ENCODE measurements around the gene TXNRD2.
"Not testable (repeated sequence)": the region's sequence is repeated elsewhere in the genome, so short reads cannot be mapped to it uniquely, and the experiment has no call there.

Gene TXNRD2

DNA sequence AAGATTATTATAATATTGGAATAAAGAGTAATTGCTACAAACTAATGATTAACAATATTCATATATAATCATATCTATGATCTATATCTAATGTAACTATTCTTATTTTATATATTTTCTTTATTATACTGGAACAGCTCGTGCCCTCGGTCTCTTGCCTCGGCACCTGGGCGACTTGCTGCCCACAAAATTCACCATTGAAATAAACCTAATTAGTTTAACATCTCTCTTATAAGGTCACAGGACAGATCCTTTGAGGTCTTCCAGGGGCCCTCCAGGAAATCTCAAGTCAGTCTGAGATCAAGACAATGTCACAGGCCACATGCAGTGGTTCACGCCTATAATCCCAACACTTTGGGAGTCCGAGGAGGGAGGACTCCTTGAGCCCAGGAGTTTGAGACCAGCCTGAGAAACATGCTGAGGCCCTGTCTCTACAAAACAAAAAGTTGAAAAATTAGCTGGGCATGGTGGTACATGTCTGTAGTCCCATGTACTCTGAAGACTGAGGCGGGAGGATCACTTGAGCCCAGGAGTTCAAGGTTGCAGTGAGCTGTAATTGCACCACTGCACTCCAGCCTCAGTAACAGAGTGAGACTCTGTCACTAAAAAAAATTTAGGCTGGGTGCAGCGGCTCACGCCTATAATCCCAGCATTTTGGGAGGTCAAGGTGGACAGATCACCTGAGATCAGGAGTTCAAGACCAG is 6.6 kb upstream of the TXNRD2 start:
- no peak for DNase-seq (ENCODE audit: low spot score)

DNA sequence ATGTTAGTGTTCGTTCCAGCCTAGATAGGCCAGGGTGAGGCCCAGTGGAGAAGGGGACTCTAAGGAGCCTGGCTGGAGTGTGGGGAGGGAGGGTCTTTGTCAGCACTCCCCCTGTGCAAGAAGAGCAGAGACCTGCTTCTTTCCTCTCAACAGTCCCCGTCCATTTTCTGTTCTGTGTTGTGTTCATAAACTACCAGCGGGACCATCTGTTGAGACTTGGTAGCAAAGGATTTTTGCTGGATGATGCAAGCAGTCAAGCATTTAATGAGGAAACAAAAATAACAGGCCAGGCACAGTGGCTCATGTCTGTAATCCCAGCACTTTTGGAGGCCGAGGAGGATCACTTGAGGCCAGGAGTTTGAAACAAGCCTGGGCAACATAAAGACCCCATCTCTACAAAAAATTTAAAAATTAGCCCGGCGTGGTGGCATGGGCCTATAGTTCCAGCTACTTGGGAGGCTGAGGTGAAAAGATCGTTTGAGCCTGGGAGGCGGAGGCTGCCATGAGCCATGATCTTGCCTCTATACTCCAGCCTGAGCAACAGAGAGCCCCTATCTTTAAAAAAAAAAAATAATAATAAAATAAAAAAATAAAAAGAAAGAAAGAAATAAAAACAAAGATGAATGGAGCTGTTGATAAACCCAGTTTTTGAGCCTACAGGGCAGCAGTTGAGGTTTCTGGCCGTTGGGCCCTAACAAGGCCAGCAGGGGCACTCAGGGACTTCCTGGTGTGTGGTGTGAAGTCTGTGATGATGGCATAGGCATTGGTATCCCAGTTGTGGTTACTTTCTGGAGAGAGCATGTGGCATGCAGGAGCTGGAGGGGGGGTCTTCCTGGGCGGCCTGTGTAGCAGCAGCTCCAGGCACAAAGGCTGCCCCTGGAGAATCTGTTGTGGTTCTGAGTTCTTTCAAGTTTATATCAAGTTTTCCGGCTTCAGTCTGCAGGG is 1.7 kb upstream of the TXNRD2 start:
- peak; percentile 94 for DNase-seq (ENCODE audit: low spot score)

DNA sequence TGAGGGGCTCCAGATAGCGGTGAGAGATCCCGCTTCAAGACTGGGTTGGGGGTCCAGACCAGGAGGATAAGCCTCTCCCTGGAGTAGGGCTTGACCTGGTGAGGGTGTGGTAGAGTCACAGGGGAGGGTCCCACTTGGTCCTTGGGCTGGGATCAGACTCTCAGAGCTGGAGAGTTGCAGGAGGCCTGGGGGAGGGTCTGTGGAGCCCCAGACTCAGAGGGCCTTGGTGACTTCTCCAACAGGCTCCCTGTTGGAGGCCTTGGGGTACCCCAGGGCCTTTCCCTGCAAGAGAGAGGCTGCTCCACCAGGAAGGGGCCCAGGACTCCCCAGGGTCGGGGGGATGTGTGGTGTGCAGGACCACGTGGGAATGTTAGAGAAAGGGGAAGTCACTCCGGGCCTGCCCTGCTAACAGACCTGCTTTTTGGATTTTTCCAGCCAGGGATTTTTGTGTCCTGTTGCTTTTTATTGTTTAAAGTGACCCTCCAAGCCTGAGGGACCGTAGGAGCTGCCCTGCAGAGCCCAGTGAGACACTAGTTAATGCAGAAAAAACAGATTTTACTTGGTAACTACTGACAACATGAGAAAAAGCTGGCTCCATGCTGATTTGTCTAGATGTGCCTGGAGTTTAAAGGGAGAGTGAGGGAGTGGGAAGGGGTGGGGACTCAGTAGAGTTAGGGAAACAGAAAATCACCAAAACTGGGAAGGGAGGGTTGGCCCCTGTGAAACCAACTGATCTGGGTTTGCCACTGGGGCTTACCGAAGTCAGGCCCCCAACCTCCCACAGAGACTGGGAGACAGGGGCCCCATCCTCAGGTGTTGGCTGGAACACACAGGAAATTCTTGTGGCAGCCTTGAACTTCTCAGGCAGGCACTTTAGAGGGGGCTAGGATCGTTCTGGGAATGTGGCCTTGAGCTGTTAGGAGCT is 801 bp upstream of the TXNRD2 start:
- peak; percentile 63 for DNase-seq (ENCODE audit: low spot score)

DNA sequence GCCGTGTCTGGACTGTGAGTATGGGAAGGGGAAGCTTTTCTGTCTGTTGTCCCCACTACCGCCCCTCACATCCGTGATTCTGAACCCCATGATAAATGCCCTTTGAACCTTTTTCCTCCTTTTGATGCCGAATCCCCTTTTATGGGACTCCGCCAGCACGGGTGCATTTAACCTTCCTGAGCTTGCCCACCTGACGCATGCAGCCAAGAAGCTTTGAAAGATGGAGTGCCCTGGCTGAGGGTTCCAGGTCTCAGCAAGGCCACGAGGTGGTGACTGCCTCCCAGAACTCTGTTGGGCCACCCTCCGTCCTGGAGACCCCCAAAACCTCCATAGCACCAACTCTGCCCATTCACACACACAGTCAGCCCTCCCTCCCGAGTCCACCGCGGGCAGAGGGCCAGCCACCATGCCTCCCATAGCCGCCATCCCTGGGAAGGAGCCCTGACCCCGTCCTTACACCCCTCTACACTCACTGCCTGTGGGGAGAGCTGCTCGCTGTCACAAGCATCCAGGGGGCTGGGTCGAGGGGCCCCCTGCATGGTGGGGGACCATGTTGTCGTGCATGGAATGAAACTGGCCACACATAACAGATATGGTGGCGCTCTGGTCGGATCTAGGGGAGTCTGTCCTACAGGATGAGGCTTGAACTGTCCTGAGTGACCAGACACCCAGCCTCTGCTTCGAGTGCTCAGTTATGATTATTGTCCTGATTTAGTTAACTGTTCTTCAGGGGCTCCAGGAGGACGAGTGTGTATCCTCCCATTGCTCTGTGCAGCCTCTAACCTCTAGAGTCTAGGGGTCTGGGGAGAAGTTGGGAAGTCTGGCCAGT is 868 bp downstream of the TXNRD2 start:
- no peak for DNase-seq (ENCODE audit: low spot score)

DNA sequence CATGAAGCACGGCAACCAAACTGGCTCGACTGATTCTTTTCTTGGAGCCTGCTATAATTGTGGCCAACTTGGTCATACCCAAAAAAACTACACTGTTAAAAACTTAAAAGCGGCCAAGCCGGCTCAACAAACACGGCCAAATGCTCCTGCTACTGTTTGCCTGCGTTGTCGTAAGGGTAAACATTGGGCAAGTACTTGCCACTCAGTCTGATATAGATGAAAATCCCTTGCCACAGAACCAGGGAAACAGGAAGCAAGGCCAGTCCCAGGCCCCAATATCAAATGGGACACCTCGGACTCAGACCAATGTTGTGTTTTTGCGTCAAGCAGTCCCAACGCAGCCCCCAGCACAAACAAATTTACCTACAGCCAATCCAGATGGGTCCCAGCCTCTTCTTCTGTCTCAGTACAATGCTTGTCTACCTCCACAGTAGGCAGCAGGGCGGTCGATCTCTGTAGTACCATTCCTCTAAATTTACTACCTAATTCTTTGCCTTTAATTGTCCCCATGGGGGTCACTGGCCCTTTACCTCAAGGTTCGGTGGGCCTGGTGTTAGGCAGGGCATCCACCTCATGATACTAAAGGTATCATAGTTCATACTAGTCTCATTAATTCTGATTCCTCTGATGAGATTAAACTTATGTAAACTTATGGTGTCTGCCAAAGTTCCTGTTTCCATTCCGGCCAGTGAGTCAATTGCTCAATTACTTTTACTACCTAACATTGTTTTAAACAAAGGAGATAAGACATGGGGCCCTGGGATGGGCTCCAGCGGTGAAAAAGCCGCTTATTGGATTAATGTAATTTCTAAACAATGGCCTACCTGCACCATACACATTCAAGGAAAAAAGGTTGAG is 3.8 kb downstream of the TXNRD2 start:
- no peak for DNase-seq (ENCODE audit: low spot score)

DNA sequence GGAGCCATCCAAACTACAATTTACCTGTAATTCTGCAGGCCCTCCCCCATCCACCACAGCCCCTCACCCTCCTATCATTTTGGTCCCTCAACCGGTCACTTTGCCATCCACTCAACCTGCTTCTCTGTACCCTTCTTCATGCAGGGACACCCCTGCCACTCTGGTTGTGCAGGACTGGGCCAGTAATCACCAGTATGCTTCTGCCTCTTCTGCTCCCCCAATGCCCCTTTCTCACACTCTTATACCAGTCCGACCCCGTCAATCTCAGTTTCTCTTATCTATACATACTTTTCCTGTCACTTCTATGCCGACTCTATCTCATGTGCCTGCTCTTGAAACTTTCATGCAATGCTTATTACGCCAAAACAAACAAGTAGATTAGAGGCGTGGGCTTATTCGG is 5.1 kb downstream of the TXNRD2 start:
- DNase-seq (ENCODE audit: low spot score): no peak

DNA sequence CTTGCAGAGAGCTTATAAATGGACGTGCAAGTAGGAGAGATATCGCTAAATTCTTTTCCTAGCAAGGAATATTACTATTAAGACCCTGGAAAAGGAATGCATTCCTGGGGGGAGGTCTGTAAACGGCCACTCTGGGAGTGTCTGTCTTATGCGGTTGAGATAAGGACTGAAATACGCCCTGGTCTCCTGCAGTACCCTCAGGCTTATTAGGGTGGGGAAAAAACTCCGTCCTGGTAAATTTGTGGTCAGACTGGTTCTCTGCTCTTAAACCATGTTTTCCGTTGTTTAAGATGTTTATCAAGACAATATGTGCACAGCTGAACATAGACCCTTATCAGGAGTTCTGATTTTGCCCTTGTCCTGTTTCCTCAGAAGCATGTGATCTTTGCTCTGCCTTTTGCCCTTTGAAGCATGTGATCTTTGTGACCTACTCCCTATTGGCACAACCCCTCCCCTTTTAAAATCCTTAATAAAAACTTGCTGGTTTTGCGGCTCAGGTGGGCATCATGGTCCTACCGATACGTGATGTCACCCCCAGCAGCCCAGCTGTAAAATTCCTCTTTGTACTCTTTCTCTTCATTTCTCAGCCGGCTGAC is 6.4 kb downstream of the TXNRD2 start:
- not testable (repeated sequence) for DNase-seq (ENCODE audit: low spot score)

DNA sequence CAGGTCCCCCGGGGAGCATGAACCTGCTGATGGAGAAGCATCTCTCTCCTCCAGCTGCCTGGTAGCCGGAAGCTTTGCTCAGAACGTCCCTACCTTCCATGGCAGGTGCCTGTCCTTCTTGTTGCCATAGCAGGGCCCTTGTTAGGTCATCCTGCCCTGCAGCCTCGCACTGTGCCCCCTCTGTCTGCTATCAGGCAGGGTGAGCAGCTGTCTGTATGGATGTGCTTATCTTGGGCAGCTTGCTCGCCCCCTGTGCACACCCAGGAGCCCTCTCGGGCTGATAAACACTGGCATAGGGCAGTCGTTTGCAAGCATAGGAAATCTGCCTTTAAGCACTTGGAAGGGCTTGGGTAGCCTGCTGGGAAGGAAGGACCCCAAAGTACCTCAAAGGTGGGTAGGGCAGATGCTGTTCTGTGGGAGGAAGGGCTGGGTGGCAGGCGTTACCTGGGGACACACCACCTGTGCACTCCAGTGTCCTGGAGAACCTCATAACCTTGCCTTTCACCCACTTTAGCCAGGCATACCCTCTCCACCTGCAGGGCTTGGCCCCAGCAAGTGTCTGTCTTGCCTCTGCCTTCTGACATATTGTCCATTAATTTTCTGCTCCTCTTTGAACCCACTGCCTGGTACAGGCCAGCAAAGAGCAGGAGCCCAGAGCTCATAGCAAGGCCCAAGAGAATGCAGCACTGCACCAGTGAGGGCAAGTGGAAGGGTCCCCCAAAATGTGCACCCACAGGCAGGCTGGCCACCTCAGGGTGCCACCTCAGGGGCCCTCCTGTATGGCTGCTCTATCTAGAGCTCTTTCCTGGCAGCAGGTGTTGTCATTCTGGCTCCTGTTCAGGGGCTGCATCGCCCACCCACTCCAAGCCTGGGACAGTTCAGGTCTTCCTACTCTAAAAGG is 8.0 kb downstream of the TXNRD2 start:
- DNase-seq (ENCODE audit: low spot score): no peak

DNA sequence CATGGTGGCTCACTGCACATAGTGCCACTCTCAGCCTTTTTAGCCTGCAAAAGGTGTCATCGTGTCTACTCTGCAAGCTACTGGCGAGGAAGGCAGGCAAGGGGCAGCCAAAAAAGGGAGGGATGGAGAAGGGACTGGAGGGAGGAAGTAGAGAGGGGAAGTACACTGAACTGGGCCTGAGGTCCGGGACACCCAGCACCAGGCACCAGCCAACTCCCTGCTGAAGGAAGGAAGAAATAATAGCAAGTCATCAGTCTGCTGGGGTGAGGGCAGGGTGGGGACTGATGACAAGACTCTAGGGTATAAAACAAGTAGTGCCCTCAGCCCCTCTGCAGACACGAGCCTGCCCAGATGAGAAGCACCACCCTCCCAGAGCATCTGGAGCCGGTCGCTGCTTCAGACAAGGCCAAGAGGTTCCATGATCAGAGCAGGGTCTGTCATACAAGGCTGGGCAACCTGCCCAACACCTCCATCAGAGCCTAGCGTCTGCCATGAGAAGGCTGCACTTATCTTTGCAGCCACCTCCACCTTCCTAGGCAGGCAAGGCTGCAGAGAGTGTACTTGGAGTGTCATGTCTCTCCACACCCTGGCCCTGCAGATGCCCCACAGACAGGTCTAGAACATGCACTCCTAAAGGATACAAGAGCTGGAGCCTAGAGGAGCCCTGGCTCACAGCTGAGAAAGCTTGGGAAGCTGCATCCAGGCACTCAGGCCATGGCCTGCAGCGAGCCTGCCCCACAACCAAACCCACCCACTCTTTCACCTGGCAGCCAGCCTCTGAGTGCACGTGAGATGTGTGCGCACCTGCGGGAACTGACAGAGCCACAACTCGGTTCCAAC is 9.0 kb downstream of the TXNRD2 start:
- peak; percentile 46 for DNase-seq (ENCODE audit: low spot score)

DNA sequence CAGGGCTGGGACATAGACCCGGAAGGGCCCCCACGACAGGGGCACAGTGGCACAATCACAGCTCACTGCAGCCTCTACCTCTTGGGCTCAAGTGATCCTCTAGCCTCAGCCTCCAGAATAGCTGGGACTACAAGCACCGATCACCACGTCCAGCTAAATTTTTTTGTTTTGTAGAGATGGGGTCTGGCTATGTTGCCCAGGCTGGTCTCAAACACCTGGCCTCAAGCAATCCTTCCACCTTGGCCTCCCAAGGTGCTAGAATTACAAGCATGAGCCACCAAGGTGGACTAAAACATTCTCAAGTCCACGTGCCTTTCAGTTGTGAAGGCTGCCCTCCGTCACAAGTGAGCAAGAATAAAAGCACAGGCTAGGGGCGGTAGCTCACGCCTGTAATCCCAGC is 10.1 kb downstream of the TXNRD2 start:
- no peak for DNase-seq (ENCODE audit: low spot score)

DNA sequence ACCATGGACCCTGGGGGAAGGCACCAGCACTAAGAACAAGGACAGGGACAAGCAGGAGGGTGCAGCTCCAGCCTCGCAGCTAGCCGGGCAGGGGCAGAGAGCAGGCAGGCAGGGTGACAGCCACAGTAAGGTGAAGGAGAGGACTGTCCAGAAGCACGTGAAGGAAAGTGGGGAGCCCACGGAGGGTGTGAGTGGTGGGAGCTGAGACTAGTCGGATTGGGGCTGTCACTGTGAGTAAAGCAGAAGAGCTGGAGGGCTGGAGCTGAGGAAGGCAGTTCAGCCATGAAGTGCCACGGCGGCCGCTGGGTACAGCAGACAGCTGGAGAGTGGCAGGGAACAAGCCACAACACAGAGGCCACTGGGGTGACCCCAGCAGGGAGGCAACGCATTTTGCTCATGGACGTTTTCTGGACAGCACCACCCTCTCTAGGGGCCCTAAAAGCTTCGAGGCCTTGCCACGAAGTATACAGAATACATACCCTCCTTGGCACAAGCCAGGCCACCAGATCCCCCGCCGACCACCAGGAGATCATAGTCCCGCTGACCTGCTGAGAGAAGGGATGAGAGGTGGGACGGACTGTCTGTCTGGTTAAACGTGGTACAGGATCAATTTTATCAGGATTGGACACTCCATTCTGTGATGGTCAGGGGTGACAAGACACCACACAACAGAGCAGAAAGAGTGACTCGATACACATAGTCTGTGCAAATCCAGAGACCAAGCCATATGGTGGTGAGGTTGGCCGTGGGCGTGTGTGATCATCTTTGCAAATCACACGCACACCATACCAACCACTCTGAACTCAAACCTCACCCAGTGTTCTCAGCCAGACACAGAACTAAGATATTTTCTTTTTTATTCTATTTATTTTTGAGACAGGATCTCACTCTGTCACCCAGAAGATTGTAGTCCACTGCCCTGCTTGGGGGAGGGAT is 10.8 kb downstream of the TXNRD2 start:
- no peak for DNase-seq (ENCODE audit: low spot score)

DNA sequence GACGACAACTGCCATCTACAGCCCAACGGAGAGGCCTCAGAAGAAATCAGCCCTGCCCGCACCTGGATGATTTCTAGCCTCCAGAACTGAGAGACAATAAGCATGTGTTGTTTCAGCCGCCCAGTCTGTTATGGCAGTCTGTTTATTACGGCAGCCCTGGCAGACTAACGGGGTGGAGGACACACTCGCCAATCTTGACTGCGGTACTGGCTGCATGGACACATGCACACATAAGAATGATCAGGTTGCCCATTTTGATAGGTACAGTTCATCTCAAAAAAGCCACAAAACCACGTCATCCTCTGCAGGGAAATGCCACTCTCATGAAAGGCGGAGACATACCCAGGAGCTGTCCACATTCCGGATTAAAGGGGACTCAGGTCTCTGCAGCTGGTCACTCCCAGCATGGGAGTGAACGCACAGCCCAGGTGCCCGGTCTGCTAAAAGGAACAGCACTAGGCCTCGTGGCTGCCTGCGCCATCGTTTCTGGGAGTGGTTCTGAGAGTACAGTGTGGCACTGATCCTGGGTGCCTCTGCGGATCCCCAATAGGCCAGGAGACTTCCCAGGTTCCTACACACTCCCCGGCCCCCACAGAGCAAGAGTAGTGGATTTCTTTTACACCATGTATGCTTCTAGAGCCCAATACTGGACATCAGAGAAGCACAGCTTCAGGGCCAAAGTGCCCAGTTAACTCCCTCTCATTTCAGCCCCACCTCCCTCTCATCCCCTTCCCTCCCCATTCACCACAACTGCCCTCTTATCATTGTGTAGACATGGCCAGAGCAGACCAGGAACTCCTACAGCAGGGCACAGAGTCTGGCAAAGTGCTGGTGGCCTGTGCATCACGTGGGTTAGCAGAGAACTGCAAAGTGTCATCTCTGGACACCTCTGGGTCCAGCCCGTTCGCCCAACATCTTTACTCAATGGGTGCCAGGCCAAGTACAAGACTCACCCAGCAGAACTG is 11.8 kb downstream of the TXNRD2 start:
- peak; percentile 86 for DNase-seq (ENCODE audit: low spot score)

DNA sequence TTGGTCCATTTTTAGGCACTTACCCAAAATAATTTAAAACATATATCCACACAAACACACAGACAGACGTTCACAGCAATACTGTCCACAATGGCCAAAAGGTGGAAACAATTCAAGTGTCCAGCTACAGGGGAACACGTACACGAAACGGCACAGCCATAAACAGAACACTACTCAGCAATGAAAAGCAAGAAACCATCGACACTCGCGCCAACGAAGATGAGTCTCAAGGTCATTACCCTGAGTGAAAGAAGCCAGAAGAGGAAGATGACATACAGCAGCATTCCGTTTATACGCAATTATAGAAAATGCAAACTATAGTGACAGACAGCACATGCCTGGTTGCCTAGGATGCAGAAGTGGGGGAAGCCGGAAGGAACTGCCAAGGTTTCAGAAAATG is 13.4 kb downstream of the TXNRD2 start:
- no peak for DNase-seq (ENCODE audit: low spot score)

DNA sequence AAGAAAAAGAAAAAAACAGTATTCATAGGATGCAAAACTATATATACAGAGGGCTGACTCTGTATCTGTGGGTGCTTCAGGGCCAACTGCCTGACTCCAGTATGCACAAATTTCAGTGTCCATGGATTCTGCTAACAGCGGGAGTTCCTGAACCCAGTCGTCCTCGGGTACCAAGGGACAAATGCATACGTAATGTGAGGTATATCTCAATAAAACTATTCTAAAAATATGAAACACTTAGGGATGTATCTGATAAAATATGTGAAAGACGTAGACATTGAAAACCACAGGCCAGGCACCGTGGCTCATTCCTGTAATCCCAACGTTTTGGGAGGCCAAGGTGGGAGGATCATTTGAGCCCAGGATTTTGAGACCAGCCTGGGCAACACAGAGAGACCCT is 13.9 kb downstream of the TXNRD2 start:
- DNase-seq (ENCODE audit: low spot score): no peak

DNA sequence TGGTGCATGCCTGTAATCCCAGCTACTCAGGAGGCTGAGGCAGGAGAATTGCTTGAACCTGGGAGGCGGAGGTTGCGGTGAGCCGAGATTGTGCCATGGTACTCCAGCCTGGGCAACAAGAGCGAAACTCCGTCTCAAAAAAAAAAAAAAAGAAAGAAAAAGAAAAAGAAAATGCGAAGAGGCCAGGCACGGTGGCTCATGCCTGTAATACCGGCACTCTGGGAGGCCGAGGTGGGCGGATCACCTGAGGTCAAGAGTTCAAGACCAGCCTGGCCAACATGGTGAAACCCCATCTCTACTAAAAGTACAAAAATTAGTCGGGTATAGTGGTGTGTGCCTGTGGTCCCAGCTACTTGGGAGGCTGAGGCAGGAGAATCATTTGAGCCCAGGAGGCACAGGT is 15.6 kb downstream of the TXNRD2 start:
- not testable (repeated sequence) for DNase-seq (ENCODE audit: low spot score)
